A204.1 (cell line): ENCODE results near the gene RNASE11.
"Not testable (repeated sequence)": the region's sequence is repeated elsewhere in the genome, so short reads cannot be mapped to it uniquely, and the experiment has no call there.

Experiments used
- FAIRE-seq: peaks from 2 replicates; lab custom pipeline; 2012; peaks lifted over from hg19 to GRCh38; lab: Jason Lieb, UNC

Gene RNASE11

GRCh38 chr14:20587489-20588154 lies at the start of gene RNASE11:
RNASE11 (minus strand) TSS chr14:20588001.
- FAIRE-seq, result no peak

DNA sequence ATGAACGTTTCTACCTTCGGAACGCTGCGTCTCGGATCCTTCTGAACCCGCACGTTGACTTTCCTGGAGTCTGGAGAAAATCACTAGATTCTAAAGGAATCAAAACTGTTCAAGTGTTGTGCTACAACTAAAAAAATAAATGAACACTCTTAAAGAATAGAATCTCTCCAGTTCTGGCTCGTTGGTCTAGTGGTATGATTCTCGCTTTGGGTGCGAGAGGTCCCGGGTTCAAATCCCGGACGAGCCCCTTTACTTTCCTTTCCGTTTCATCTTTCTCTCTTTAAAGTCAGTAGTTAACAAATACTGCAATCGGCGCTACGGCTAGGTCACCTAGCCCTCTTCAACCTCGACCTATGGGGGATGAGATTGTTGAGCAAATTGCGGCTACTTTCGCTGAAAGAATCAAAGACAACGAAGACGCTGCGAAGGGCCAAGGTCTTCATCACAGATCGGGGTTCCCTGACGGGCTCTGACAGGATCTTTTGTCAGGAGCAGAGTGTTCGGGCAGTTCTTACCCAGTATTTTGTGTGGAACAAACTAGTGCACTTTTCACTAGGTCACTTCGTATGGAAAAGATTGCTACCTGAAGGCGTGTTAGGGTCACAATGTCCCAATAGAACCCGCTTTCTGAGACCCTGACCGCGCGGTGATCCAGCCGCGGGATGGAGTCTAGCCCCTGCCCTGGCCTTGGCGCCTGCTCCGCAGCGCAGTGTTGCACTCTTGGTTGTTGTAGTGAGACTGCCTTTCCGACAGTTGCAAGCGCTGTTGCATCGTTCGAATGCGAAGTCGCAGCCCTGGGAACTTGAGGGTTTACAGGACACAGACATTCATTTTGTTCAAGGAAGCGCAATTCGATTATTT lies 45.3 kb upstream of the RNASE11 start:
- FAIRE-seq, result peak; percentile 44

DNA sequence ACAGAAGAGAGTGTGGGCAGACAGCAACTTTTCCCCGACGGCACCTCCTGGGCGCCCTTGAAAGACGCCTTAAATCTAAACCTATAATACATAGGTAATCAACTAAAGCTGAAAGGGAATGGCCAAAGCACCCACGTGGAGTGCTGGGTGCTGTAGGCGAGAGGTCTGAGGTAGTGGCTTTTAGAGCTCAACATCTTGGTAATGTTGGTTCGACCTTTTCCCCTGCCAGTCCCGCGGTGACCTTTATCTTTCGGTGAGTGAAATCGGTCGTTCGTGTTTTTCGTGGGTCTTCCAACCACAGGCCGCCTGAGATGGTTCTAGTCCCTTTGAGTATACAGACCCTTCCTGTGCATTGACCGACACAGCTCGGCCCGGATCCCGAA lies 44.6 kb upstream of the RNASE11 start:
- FAIRE-seq, result no peak

DNA sequence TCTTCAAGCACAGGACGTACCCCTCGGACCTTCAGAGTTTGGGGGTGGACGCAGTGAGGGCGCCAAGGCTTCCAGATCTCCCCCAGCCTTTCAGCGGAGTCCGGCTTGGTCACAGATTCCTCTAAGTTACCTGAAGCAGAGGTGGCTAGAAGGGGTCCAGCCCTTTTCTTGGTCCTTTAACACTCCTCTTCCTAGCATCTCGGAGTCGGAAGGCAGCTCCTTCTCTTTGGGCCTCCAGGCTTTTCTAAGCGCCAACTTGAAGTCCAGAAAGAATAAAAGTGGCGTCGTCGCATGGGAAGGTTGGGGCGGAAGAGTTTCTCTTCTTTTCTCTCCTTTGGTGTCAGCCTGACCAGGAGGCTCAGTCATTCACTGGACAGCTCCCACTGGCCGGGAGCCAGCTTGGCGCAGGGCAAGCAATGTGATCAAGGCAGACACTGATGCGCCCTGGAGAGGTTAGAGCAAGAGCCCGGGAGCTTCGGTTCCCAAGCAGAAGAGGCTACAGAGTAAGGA lies 44.1 kb upstream of the RNASE11 start:
- FAIRE-seq, result no peak

- no peak for FAIRE-seq
Observed at GRCh38 chr14:20631023-20631879, 43.5 kb upstream of the RNASE11 start.

GRCh38 chr14:20630340-20631022 lies 42.7 kb upstream of the RNASE11 start:
- no peak for FAIRE-seq

DNA sequence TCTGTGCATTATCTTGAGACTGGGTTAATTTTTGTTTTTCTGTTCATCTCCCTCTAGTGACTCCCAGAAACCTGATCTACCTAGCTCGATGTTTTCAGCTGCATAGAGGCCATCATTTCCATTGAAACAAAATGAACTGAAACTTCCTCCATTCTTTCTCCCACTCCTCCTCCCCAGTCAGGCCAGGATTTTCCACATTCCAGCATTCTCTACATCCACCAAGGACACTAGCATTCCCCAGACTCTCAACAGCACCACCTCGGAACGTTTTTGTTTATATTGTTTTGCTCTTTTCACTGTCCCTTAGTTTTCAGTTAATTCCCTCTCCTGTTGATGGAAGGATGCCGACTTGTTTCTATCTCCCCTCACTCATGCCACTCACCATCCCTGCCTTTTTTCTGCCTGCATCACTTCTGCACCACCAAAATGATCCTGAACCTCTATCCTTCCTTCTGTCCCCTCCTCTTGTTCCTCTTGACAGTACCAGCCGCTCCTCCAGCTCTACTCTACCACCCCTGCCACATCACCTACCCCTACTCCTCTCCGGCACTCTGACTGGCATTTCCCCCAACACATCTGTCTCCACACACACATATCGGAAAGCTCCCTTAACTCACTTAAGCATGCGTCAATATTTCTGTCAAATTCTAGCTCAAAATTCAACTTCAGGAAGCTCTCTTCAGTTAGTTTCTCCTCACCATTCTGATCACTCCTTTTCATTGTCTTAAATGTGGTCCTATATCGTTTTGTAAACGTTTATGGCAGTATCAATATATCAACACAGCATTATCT lies 40.5 kb upstream of the RNASE11 start:
- no peak for FAIRE-seq

GRCh38 chr14:20627346-20628027 lies 39.7 kb upstream of the RNASE11 start:
- no peak for FAIRE-seq

- FAIRE-seq, result no peak
Observed at GRCh38 chr14:20626274-20626673, 38.5 kb upstream of the RNASE11 start.

DNA sequence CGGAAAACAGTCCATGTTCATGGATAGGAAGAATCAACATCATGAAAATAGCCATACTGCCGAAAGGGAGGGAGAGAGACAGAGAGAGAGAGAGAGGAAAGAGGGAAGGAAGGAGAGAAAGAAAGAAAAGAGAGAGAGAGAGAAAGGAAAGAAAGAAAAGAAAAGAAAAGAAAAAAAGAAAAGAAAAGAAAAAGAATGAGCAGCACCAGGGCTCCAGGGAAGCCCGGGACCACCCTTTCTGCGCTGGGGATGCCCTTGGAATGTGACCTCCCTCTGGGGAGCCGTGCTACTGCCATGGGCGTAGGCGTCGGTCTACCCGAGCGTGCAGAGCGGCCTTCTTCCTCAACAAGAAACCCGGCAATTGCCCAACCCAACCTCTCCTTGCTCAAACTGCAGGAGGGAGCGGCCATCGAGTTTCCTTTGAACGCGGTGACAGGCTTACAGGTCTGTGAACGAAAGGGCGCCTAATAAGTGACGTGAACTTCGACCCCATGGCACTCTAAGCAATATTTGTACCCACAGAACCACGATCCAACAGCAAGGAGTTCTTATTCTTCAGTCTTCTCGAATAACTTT lies 36.8 kb upstream of the RNASE11 start:
- FAIRE-seq, result no peak

- FAIRE-seq, result no peak
Observed at GRCh38 chr14:20623798-20624197, 36.0 kb upstream of the RNASE11 start.

DNA sequence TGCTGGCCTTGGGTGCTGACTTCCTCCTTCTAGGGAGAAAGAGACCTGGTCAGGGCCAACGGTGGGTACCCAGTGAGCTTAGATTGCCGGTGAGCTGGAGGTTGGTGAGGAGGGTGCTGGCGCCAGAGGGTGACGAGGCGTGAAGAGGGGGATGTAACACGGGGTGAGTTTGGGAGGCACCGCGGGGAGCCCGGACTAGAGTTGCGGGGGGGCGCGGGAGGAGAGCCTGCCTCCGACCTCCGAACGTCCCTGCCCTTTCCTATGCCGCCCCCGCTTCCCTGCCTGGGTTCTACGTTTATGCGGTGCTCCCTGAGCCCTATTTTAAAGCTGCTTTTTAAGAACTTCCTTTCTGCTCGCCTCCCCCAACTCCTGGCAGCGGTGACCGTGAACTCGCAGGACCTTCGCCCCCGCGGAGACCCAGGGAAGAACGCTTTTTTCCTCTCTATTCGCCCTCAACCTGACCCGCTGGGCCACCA lies 35.1 kb upstream of the RNASE11 start:
- no peak for FAIRE-seq

GRCh38 chr14:20620798-20621478 lies 33.1 kb upstream of the RNASE11 start:
- FAIRE-seq, result no peak

GRCh38 chr14:20619688-20620087 lies 31.9 kb upstream of the RNASE11 start:
- not testable (repeated sequence) for FAIRE-seq

- no peak for FAIRE-seq
Observed at GRCh38 chr14:20618271-20618749, 30.5 kb upstream of the RNASE11 start.

DNA sequence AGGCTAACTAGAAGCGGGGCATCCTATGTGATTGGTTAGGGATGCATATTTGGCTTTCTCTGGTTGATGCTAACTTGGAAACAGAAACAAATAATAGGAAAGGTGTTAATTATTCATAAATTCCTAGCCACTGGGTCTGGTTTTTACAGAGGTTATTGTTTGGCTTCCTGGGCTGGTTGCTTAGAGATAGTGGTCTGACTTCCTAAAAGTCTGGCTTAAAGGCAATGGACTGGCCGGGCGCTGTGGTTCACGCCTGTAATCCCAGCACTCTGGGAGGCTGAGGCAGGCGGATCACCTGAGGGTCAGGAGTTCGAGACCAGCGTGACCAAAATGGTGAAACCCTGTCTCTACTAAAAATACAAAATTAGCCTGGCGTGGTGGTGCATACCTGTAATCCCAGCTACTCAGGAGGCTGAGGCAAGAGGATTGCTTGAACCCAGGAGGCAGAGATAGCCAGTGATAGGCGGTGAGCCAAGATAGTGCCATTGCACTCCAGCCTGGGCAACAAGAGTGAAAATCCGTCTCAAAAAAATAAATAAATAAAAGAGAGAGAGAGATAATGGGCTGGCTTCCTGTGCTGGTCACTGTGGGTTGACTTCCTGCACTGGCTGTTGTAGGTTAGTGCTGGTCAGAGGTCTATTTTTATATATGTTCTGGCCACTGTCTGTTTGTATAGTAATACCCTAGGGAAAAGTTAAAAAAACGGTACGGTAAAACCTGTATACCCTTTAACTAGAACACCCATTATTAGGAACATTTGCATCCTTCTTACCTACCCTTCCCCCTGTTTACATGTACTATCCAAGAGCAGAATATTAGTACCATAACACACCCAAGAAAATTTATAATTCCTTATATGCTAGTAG lies 29.6 kb upstream of the RNASE11 start:
- FAIRE-seq, result no peak

GRCh38 chr14:20615996-20616395 lies 28.2 kb upstream of the RNASE11 start:
- no peak for FAIRE-seq
